Activated naive CD4-positive, alpha-beta T cell treated with anti-CD3 and anti-CD28 coated beads for 36 hours (primary cell): ENCODE results near the gene SERPINA12. TPM values are rescaled to one million over a fixed set of nuclear protein-coding genes. Genes with fewer than 3 reads are reported as not detected.

Experiments used
- CTCF ChIA-PET: fragments of 350-600 bp; sonication (Branson Sonifier 250); formaldehyde crosslinking; loops from one replicate; lab custom pipeline; 2021; ENCODE audit warnings: antibody characterized with exemption; lab: Charles Lee
- DNase-seq: peaks from one replicate; pipeline ENCODE4 v3.0.0-alpha.2; 2020
- H3K27ac Mint-ChIP-seq: one replicate; pipeline ENCODE4 v1.8.0; 2021; ENCODE audit warnings: mild to moderate bottlenecking, mixed read lengths
- H3K27me3 Mint-ChIP-seq: one replicate; pipeline ENCODE4 v1.8.0; 2021; ENCODE audit warnings: low read depth, mixed read lengths
- H3K36me3 Mint-ChIP-seq: one replicate; pipeline ENCODE4 v1.8.0; 2021; ENCODE audit warnings: low read depth, mixed read lengths
- H3K4me1 Mint-ChIP-seq: one replicate; pipeline ENCODE4 v1.8.0; 2021; ENCODE audit warnings: low read depth, mixed read lengths
- H3K4me3 Mint-ChIP-seq: one replicate; pipeline ENCODE4 v1.8.0; 2021; ENCODE audit warnings: mild to moderate bottlenecking, moderate library complexity, mixed read lengths
- H3K9me3 Mint-ChIP-seq: one replicate; pipeline ENCODE4 v1.8.0; 2021; ENCODE audit warnings: mixed read lengths
- intact Hi-C: fragments of 100-400 bp; cut with micrococcal nuclease; formaldehyde crosslinking; loops from one replicate; pipeline ENCODE4 v1.15.1; 2023
- total RNA-seq, 2 experiments: library from RNA; stranded (reverse); gene quantifications; one replicate each; pipeline ENCODE4 v1.2.3, GENCODE V29; 2021

The SERPINA12 gene
- total RNA-seq, 2 experiments from 2014 or later = not detected

- Mint-ChIP-seq H3K27ac (no peak overlapping the region), H3K36me3 (no peaks in the 10 kb centered on the region), H3K4me1 (no peaks in the 10 kb centered on the region), H3K9me3 (peaks cover 2% of the 10 kb centered on the region), H3K4me3 (no peak overlapping the region), H3K27me3 (peaks cover 7% of the 10 kb centered on the region)
- intact Hi-C loops = no loop called here
- CTCF ChIA-PET = no interaction called here
- no peak for DNase-seq
These were observed 34.3 kb upstream of the SERPINA12 start for GRCh38 chr14:94543449-94544124.

DNA sequence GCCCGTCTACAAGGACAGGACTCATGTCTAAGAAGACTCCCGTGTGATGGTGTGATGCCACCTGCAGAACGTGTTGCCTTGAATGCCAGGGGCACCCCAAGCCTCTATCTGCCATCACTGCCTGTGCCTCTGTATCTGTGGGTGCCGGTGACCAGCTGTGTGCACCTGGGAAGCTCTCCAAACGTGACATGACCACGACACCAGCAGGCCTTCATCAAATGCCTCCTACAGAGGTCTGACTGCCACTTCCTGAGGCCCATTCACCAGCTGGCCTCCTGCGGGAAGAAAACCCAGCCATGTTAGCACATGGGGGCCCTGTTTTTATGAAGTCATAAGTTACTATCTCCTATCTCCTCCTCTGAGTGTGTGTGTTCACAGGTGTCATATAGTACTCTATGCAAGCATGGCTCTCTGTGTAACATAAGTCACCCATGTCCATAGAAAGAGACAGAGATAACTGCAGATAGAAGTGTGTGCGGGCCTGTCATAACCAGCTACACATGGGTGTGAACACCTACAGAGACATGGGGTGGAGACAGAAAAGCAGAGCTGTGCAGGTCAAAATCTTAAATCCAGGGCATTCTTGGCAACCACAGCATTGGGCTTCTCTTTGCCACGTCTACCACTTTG is 33.7 kb upstream of the SERPINA12 start:
- CTCF ChIA-PET = interaction anchor here (0.6 kb wide), 1 partner anchor 496 kb away, joined by 4 read pairs; no protein-coding TSS in a partner anchor
- H3K27me3 Mint-ChIP-seq = peaks cover 11% of the 10 kb centered on the region
- H3K4me1 Mint-ChIP-seq = no peaks in the 10 kb centered on the region
- intact Hi-C loops = no loop called here
- H3K9me3 Mint-ChIP-seq = peaks cover 2% of the 10 kb centered on the region
- no peak for DNase-seq
- H3K4me3 Mint-ChIP-seq = no peak overlapping the region
- H3K36me3 Mint-ChIP-seq = no peaks in the 10 kb centered on the region
- no peak overlapping the region for H3K27ac Mint-ChIP-seq

DNA sequence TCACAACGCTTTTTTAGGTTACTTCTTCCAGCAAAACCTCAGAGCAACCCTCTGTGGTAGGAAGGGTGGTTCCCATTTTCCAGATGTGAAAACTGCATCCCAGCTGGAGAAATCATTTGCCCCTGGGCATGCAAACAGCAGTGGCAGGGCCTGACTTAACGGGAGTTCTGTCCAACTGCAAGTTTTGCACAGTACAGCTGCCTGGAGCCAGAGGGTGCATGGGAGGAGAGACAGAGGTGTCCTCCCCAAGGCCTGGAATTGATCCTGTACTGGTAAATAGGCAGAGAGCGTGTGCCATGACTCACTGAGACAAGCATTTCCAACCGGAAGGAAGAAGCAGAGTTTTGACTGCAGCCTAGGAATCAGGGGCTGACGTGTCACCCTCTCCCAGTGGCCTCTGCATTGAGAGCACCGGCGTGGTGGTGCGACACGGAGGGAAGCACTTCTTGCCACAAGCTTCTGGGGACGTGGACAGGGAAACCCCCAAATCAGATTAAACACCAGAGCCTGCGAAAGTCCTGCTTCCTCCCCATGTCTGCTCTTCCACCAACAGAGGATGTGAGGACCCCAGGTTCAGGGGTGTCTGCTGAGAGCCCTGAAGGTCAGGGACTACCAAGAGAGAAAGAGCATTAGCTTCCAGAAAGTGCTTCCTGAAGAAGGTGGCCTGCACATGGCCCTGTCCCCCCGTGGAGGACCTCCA is 33.0 kb upstream of the SERPINA12 start:
- no peaks in the 10 kb centered on the region for H3K4me1 Mint-ChIP-seq
- no peaks in the 10 kb centered on the region for H3K36me3 Mint-ChIP-seq
- CTCF ChIA-PET = no interaction called here
- H3K27me3 Mint-ChIP-seq = peaks cover 16% of the 10 kb centered on the region
- DNase-seq = no peak
- H3K9me3 Mint-ChIP-seq = peaks cover 2% of the 10 kb centered on the region
- no peak overlapping the region for H3K4me3 Mint-ChIP-seq
- no peak overlapping the region for H3K27ac Mint-ChIP-seq
- intact Hi-C loops = no loop called here

GRCh38 chr14:94541234-94541975 is 32.1 kb upstream of the SERPINA12 start:
- H3K4me3 Mint-ChIP-seq = no peak overlapping the region
- no peaks in the 10 kb centered on the region for H3K36me3 Mint-ChIP-seq
- CTCF ChIA-PET = interaction anchor here (0.6 kb wide), 1 partner anchor 570 kb away, joined by 5 read pairs; no protein-coding TSS in a partner anchor
- H3K27ac Mint-ChIP-seq = no peak overlapping the region
- intact Hi-C loops = no loop called here
- H3K27me3 Mint-ChIP-seq = peaks cover 18% of the 10 kb centered on the region
- H3K4me1 Mint-ChIP-seq = no peaks in the 10 kb centered on the region
- no peaks in the 10 kb centered on the region for H3K9me3 Mint-ChIP-seq
- no peak for DNase-seq

DNA sequence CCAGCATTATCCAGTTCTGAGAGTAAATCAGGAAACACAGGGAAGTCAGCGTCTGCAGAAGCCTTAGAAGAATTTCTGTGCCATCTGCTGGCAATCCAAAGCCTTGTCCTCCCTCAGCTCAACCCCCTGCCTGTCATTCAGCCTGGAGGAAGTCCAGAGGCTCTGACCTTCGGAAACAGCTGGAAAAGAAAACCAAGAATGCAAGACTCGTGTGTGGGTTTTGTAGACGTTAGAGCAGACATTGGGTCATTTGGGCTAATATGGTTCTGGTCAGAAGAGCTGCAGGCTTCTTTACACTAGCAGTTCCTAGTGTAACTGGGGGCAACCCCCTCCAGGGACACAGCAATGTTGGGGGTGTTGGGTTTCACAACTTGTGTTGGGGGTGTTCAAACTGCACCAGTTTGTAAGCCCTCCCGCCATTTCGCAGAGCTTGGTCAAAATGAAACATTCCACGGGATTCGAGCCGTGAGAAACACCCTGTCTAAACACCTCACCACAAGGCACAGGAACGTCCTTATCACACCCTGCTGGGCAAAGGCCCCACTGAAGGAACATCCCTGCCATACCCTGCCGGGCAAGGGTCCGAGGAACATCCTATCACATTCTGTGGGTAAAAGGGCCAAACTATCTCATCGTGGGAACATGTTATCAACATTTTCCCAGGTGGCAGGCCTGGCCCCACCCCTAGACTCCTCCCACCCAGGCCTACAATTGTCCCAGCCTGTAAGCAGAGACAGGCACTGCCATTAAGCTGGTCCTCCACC is 30.9 kb upstream of the SERPINA12 start:
- CTCF ChIA-PET = interaction anchor here (0.8 to 2.1 kb wide), 2 partner anchors 8 to 54 kb away, joined by 3 to 9 read pairs; no protein-coding TSS in a partner anchor

DNA sequence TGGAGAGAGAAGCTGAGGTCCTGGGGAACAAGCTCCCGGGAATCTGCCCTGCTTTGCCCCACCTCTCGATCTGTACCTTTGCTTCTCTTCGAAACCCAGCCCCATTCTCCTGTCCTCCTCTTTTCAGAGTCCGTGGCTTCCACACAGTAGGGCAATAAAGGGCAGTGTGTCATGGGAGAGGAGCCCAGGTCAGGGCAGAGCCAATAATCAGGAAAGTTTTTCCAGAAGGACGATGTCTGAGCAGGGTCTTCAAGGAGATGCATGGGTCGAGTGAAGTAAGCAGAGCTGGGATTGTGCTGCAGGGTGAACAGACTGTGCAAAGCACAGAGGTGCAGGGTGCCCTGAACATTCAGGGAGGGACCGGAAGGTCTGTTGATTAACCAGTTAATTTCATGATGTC is 29.9 kb upstream of the SERPINA12 start:
- intact Hi-C loops = no loop called here
- H3K9me3 Mint-ChIP-seq = no peaks in the 10 kb centered on the region
- CTCF ChIA-PET = interaction anchor here (0.8 to 2.1 kb wide), 2 partner anchors 9 to 53 kb away, joined by 3 to 9 read pairs; no protein-coding TSS in a partner anchor

More for the DNA sequence above, 30.9 kb upstream of the SERPINA12 start:
- Mint-ChIP-seq H3K4me1 (no peaks in the 10 kb centered on the region), H3K4me3 (no peak overlapping the region), H3K36me3 (no peaks in the 10 kb centered on the region), H3K9me3 (no peaks in the 10 kb centered on the region), H3K27me3 (peaks cover 18% of the 10 kb centered on the region), H3K27ac (no peak overlapping the region)
- intact Hi-C loops = no loop called here
- no peak for DNase-seq

DNA sequence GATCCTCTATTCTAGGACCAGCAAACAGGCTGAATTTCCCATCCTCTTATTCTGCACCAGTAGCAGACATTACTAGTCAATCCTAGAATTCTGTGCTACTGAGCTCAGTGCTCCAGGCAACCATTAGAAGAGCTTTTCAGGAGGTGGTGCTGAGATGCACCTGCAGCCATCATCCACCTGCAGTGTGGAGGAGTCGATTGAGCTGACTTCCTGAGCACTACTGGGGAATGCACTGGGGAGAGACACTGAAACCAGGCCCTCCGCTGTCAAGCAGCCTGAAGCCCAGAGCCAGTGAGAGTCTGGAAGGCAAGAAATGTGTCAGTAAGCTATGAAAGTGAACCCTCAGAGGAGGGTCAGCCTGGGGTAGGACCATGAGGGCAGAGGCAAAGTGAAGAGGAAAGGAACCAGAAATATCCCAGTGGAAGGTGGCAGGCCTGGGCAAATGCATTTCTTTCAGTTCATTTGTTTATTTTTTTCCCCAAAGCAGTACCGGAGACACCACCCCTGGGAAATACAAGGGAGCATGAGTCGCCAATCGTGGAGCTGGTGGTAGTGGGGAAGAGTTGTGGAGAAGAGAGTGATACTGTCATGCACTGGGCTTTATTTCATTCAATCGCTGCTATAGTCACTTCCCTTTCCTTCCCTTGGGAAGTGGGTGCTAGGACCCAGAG is 28.9 kb upstream of the SERPINA12 start:
- Mint-ChIP-seq H3K4me3 (no peak overlapping the region), H3K4me1 (no peaks in the 10 kb centered on the region), H3K27ac (no peak overlapping the region), H3K27me3 (peaks cover 20% of the 10 kb centered on the region), H3K9me3 (no peaks in the 10 kb centered on the region), H3K36me3 (no peaks in the 10 kb centered on the region)
- DNase-seq = no peak
- CTCF ChIA-PET = interaction anchor here (2.1 kb wide), 1 partner anchor 10 kb away, joined by 9 read pairs; no protein-coding TSS in a partner anchor
- intact Hi-C loops = no loop called here

More for the DNA sequence above, 29.9 kb upstream of the SERPINA12 start:
- DNase-seq = no peak
- no peaks in the 10 kb centered on the region for H3K36me3 Mint-ChIP-seq
- H3K4me1 Mint-ChIP-seq = no peaks in the 10 kb centered on the region
- no peak overlapping the region for H3K27ac Mint-ChIP-seq
- peaks cover 18% of the 10 kb centered on the region for H3K27me3 Mint-ChIP-seq
- H3K4me3 Mint-ChIP-seq = no peak overlapping the region

- Mint-ChIP-seq H3K9me3 (no peaks in the 10 kb centered on the region), H3K4me1 (no peaks in the 10 kb centered on the region), H3K4me3 (no peak overlapping the region), H3K27me3 (peaks cover 20% of the 10 kb centered on the region), H3K27ac (no peak overlapping the region), H3K36me3 (no peaks in the 10 kb centered on the region)
- intact Hi-C loops = no loop called here
- DNase-seq = no peak
- CTCF ChIA-PET = no interaction called here
These were observed 27.6 kb upstream of the SERPINA12 start for GRCh38 chr14:94536836-94537235.

DNA sequence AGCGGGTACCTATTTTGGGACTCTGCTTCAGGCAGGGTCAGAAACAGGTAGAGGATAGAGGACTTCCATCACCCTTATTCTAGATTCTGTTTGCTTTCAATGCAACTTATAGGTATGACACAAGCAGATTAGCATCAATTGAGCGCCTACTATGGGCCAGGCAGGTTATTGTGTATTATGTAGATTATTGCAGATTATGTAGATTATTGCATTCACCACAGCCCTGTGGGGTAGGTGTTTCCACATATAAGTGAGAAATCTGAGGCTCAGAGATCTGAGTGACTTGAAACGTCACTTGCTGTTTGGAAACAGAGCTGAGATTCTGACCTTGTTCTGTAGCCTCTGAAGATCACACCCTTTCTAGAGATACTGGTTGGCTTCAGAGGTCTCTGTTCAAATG is 26.2 kb upstream of the SERPINA12 start:
- CTCF ChIA-PET = no interaction called here
- no peaks in the 10 kb centered on the region for H3K9me3 Mint-ChIP-seq
- no peaks in the 10 kb centered on the region for H3K36me3 Mint-ChIP-seq
- no peak for DNase-seq
- H3K4me3 Mint-ChIP-seq = no peak overlapping the region
- H3K27me3 Mint-ChIP-seq = peaks cover 26% of the 10 kb centered on the region
- H3K4me1 Mint-ChIP-seq = no peaks in the 10 kb centered on the region
- intact Hi-C loops = no loop called here
- H3K27ac Mint-ChIP-seq = no peak overlapping the region

DNA sequence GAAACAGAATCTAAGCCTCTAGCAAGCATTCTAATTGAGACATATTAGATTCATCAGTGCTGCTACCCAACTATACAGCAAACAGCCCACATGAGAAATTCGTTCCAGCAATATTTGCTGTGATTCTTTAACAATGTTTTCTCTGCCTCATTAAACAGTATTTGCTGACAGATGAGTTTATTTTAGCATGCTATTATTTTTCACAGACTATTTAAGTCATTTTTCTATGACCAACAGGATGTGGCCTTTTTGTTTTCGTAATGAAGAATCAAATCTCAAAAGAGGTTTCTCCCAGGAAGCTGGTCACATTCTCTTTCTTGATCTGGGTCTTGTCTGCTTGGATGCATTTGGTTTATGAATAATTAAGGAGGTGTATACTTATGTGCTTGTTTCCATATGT is 23.2 kb upstream of the SERPINA12 start:
- CTCF ChIA-PET = interaction anchor here (1.1 kb wide), 1 partner anchor 16 kb away, joined by 3 read pairs; no protein-coding TSS in a partner anchor
- Mint-ChIP-seq H3K36me3 (no peaks in the 10 kb centered on the region), H3K9me3 (no peaks in the 10 kb centered on the region), H3K27ac (no peak overlapping the region), H3K4me1 (no peaks in the 10 kb centered on the region), H3K27me3 (peaks cover 14% of the 10 kb centered on the region), H3K4me3 (no peak overlapping the region)
- intact Hi-C loops = no loop called here
- no peak for DNase-seq

DNA sequence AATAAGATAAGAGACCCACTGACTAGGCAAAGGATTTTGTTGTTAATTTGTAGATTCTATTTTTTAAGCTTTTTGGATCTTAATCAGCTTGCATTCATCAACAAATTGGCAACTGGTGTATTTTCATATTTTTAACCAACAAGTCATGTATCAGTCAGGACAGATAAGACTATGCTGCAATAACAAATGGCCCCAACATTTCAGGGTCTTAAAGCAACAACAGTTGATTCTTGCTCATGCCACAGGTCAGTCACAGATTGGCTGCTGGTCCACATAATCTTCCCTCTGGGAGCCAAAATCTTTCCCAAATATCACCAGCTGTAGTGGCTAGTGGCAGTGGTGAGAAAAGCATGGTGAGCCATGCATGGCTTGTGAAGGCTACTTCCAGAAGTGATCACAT is 21.9 kb upstream of the SERPINA12 start:
- Mint-ChIP-seq H3K27me3 (peaks cover 16% of the 10 kb centered on the region), H3K9me3 (no peaks in the 10 kb centered on the region), H3K4me3 (no peak overlapping the region), H3K36me3 (no peaks in the 10 kb centered on the region), H3K27ac (no peak overlapping the region), H3K4me1 (no peaks in the 10 kb centered on the region)
- CTCF ChIA-PET = no interaction called here
- intact Hi-C loops = no loop called here
- no peak for DNase-seq
